K562 (cell line): ENCODE data around the gene DCAF4L1. TPM values are rescaled to one million over a fixed set of nuclear protein-coding genes. Genes with fewer than 3 reads are reported as not detected.

Experiments used
- ATAC-seq: fragments of 200-7000 bp; cut with Tn5 transposase; 3 replicates; pipeline ENCODE4 v1.9.1; 2020; ENCODE audit warnings: moderate library complexity
- BruUV-seq: library from RNA; stranded (reverse); fragments of 400-500 nt; replicated peaks from 2 replicates; lab custom pipeline; 2021; lab: Mats Ljungman, UMichigan
- CTCF ChIA-PET: fragments of 300-600 bp; formaldehyde crosslinking; extraction: SDS; loops from one replicate; lab custom pipeline; 2021; ENCODE audit warnings: low intra/inter-chr PET ratio; lab: Yijun Ruan, JAX
- POLR2A ChIA-PET: fragments of 300-600, 350-650 bp; sonication (Branson Sonifier 250); formaldehyde crosslinking; extraction: SDS; loops from one replicate; lab custom pipeline; 2021; ENCODE audit warnings: antibody characterized with exemption, inconsistent platforms; lab: Yijun Ruan, JAX
- DNase-seq, 4 experiments: peaks; one replicate each; pipeline versions ENCODE4 v3.0.0 to v3.0.0-alpha.2; 2011 to 2018; ENCODE audit warnings: low spot score in 3 of 4, mixed read lengths in 3 of 4; ENCODE audit errors: extremely low read depth in 1 of 4
- FAIRE-seq: peaks from 2 replicates; lab custom pipeline; 2011; peaks lifted over from hg19 to GRCh38; lab: Jason Lieb, UNC
- H2AFZ ChIP-seq: 2 replicates; pipeline ENCODE4 v1.6.0; 2011; ENCODE audit warnings: low read depth, low read length, control low read depth, inconsistent platforms
- H3K27ac ChIP-seq: fragments of 200-600 bp; 3 replicates; pipeline ENCODE4 v1.8.0; 2011; ENCODE audit warnings: low read depth, mild to moderate bottlenecking, control low read depth, inconsistent platforms, low read length, moderate library complexity, mixed read lengths; ENCODE audit errors: extremely low read depth
- H3K27me3 ChIP-seq, 2 experiments: fragments of 300-600 bp in 1 of 2; 2 replicates in 1 of 2; 3 replicates in 1 of 2; pipeline versions ENCODE4 v1.6.0 to v1.8.0; 2011; ENCODE audit warnings: inconsistent platforms in 2 of 2, low read length in 2 of 2, mild to moderate bottlenecking in 1 of 2, mixed read lengths in 1 of 2, moderate library complexity in 1 of 2; ENCODE audit not compliant: control insufficient read depth in 2 of 2, insufficient read depth in 2 of 2
- H3K36me3 ChIP-seq: fragments of 300-600 bp; 3 replicates; pipeline ENCODE4 v1.8.0; 2011; ENCODE audit warnings: mild to moderate bottlenecking, low read length, inconsistent platforms; ENCODE audit not compliant: control insufficient read depth, insufficient read depth
- H3K4me1 ChIP-seq, 2 experiments: fragments of 200-600 bp in 1 of 2; replicated peaks in 1 of 2; 2 replicates in 1 of 2; 3 replicates in 1 of 2; pipeline versions ENCODE4 v1.5.1 to v1.8.0; 2011; ENCODE audit warnings: inconsistent platforms in 2 of 2, low read length in 2 of 2, mild to moderate bottlenecking in 1 of 2, mixed read lengths in 1 of 2, moderate library complexity in 1 of 2; ENCODE audit not compliant: control insufficient read depth in 2 of 2, insufficient read depth in 2 of 2
- H3K4me2 ChIP-seq: 2 replicates; pipeline ENCODE4 v1.6.1; 2011; ENCODE audit warnings: low read length, control low read depth, inconsistent platforms, mixed read lengths; ENCODE audit not compliant: insufficient read depth
- H3K4me3 ChIP-seq: fragments of 200-600 bp; sonication (generic), shearing (Covaris generic); 2 replicates; pipeline ENCODE4 v1.5.1; 2016; ENCODE audit warnings: control low read depth, inconsistent platforms
- H3K79me2 ChIP-seq: fragments of 200-600 bp; 3 replicates; pipeline ENCODE4 v1.8.0; 2011; ENCODE audit warnings: low read length, inconsistent platforms; ENCODE audit not compliant: control insufficient read depth, insufficient read depth
- H3K9ac ChIP-seq, 2 experiments: 2 replicates each; pipeline versions ENCODE4 v1.6.0 to v1.6.1; 2011; ENCODE audit warnings: low read depth in 2 of 2, low read length in 2 of 2, control low read depth in 1 of 2, inconsistent platforms in 1 of 2, mild to moderate bottlenecking in 1 of 2, mixed read lengths in 1 of 2; ENCODE audit not compliant: insufficient read depth in 1 of 2
- H3K9me1 ChIP-seq: one replicate; pipeline ENCODE4 v1.6.0; 2011; ENCODE audit warnings: inconsistent platforms, mild to moderate bottlenecking, low read length, moderate library complexity; ENCODE audit not compliant: control insufficient read depth, insufficient read depth
- H3K9me3 ChIP-seq: replicated peaks from 2 replicates; pipeline ENCODE4 v1.5.1; 2011; ENCODE audit warnings: low read depth, low read length, inconsistent platforms; ENCODE audit not compliant: control insufficient read depth, insufficient read depth
- H4K20me1 ChIP-seq: replicated peaks from 2 replicates; pipeline ENCODE4 v1.6.1; 2011; ENCODE audit warnings: low read length, inconsistent platforms, mixed read lengths; ENCODE audit not compliant: control insufficient read depth, insufficient read depth
- CEBPG ChIP-seq, 3 experiments: fragments of 200-800 bp in 1 of 3; sonication (Bioruptor generic) in 1 of 3; sonication (generic) in 1 of 3; formaldehyde crosslinking in 1 of 3; IDR thresholded peaks in 2 of 3; conservative IDR thresholded peaks in 1 of 3; 2 replicates each; pipeline versions ENCODE4 v1.6.1 to v1.8.0; 2016 to 2022; ENCODE audit warnings: missing compliant biosample characterization in 2 of 3, missing genetic modification characterization in 2 of 3, mild to moderate bottlenecking in 1 of 3, missing genetic modification reagents in 1 of 3
- FUS ChIP-seq: fragments of 200-400 bp; formaldehyde crosslinking; optimal IDR thresholded peaks from 2 replicates; pipeline ENCODE3; 2017; ENCODE audit warnings: low read depth, low read length
- HNRNPLL ChIP-seq: fragments of 200-400 bp; formaldehyde crosslinking; IDR thresholded peaks from 2 replicates; pipeline ENCODE4 v1.6.1; 2017; ENCODE audit warnings: low read length, low read depth, mild to moderate bottlenecking; ENCODE audit not compliant: poor library complexity, severe bottlenecking
- MTA1 ChIP-seq: fragments of 450-650 bp; IDR thresholded peaks from 2 replicates; pipeline ENCODE4 v1.6.1; 2017; ENCODE audit warnings: borderline replicate concordance
- NR2C2 ChIP-seq, 2 experiments: fragments of 200-800 bp in 1 of 2; sonication (Bioruptor generic) in 1 of 2; sonication (generic) in 1 of 2; formaldehyde crosslinking in 1 of 2; IDR thresholded peaks; 2 replicates each; pipeline versions ENCODE4 v1.6.1 to v1.8.0; 2016 to 2022; ENCODE audit warnings: mild to moderate bottlenecking in 1 of 2, missing compliant biosample characterization in 1 of 2, missing genetic modification characterization in 1 of 2, missing genetic modification reagents in 1 of 2
- OTX1 ChIP-seq: fragments of 450-650 bp; formaldehyde crosslinking; IDR thresholded peaks from 2 replicates; pipeline ENCODE4 v1.4.0; 2022; ENCODE audit warnings: mild to moderate bottlenecking
- REST ChIP-seq, 2 experiments: fragments of 450-650 bp; formaldehyde crosslinking in 1 of 2; IDR thresholded peaks; 2 replicates each; pipeline versions ENCODE4 v1.4.0 to v1.6.1; 2014 to 2020; ENCODE audit warnings: mild to moderate bottlenecking in 2 of 2, borderline replicate concordance in 1 of 2, low read depth in 1 of 2
- ZNF431 ChIP-seq: sonication (generic); formaldehyde crosslinking; IDR thresholded peaks from 2 replicates; pipeline ENCODE4 v1.8.0; 2022; ENCODE audit warnings: mild to moderate bottlenecking, missing genetic modification reagents
- ZNF444 ChIP-seq: fragments of 250-450 bp; sonication (Bioruptor Pico); IDR thresholded peaks from 2 replicates; pipeline ENCODE4 v1.4.0; 2020; ENCODE audit warnings: mild to moderate bottlenecking, moderate library complexity
- ZNF583 ChIP-seq: fragments of 250-450 bp; sonication (Bioruptor Pico); IDR thresholded peaks from 2 replicates; pipeline ENCODE4 v1.4.0; 2020
- ZNF699 ChIP-seq: fragments of 250-450 bp; sonication (Bioruptor Pico); IDR thresholded peaks from 2 replicates; pipeline ENCODE4 v1.8.0; 2021; ENCODE audit warnings: mild to moderate bottlenecking, moderate library complexity; ENCODE audit not compliant: insufficient replicate concordance
- ZNF764 ChIP-seq: fragments of 250-450 bp; sonication (Bioruptor Pico); IDR thresholded peaks from 2 replicates; pipeline ENCODE4 v1.4.0; 2020; ENCODE audit warnings: low read depth, mild to moderate bottlenecking, moderate library complexity
- WGBS: fragments of 100-300 bp; shearing (Covaris generic); methylation state at CpG from one replicate; pipeline ENCODE4 v1.1.6; 2016; ENCODE audit warnings: low coverage, mixed read lengths; ENCODE audit not compliant: insufficient coverage; ENCODE audit errors: missing lambda C conversion rate; 5-methylcytosine and 5-hydroxymethylcytosine counted together
- in situ Hi-C: fragments of 300-500 bp; cut with MboI; formaldehyde crosslinking; loops from 4 replicates; pipeline ENCODE4 v1.15.0; 2018; ENCODE audit warnings: inconsistent platforms, mixed read lengths
- intact Hi-C: fragments of 100-400 bp; cut with micrococcal nuclease; formaldehyde crosslinking; loops from 2 replicates; pipeline ENCODE4 v1.14.2; 2022
- polyA plus RNA-seq, 8 experiments: library from polyadenylated mRNA; depleted of rRNA in 4 of 8; stranded (reverse) in 5 of 8; unstranded in 3 of 8; fragments of >200 nt; fragmentation: Nextera tagmentation in 2 of 8; fragmentation: Illumina TruSeq in 1 of 8; extraction: Ambion mirVana in 2 of 8; extraction: Trizol in 1 of 8; gene quantifications; 2 replicates each; pipeline versions ENCODE4 v1.2.1 to v1.2.3, GENCODE V29; 2011 to 2014; ENCODE audit warnings: inconsistent platforms in 1 of 8, missing spikeins in 1 of 8
- total RNA-seq, 7 experiments: library from RNA; depleted of rRNA in 6 of 7; stranded (reverse); fragments of >200 nt in 6 of 7; fragmentation: Illumina TruSeq in 2 of 7; extraction: Trizol in 2 of 7; gene quantifications; 2 replicates each; pipeline versions ENCODE4 v1.2.1 to v1.2.3, GENCODE V29; 2011 to 2021; ENCODE audit warnings: low replicate concordance in 1 of 7
- TF ChIP-seq, protein P1 (sequence below): fragments of 250-450 bp; sonication (Bioruptor Pico); IDR thresholded peaks from 2 replicates; pipeline ENCODE4 v1.9.0; 2021; ENCODE audit warnings: mild to moderate bottlenecking

The DCAF4L1 gene
- total and polyA plus RNA-seq, 9 of the 15 experiments (the other 6 are each of a cell fraction or from before 2014, with no cell fraction given), result 0.17 to 0.64 (median 0.36) TPM

DNA sequence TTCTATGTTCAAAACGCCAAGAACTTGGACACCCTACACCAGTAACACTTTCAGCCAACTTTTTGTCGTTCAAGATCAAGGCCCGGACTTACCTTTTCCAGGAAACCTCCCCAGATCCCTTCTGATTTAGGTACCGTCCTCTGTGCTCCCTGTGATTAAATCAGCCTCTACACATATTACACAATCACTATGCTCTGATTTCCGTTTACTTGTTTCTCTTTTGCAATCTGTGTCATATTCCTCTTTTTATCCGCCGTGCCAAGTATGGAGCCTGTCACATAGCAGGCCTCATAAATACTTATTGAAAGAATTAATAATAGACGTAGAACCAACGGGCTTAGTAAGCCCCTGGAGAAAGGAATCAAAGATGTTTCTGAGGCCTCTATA is 47.0 kb upstream of the DCAF4L1 start:
- H3K27me3 ChIP-seq, result peaks cover 0 to 4% of the 10 kb centered on the region in 2 experiments; a peak in 2 of 5 replicates
- FAIRE-seq (no peak), ATAC-seq (no peak), DNase-seq (no peak)
- peaks cover 45% of the 10 kb centered on the region for H3K79me2 ChIP-seq
- H3K4me2 ChIP-seq, result peak overlapping the region; percentile 88
- BruUV-seq, result no TSS peak
- no peak overlapping the region for H3K9ac ChIP-seq
- peak overlapping the region; percentile 94 for H2AFZ ChIP-seq
- in situ Hi-C loops, result no loop called here
- H4K20me1 ChIP-seq, result no peaks in the 10 kb centered on the region
- WGBS, result 52% methylated on average over 9 of the region's 9 CpGs
- peaks cover 24% of the 10 kb centered on the region for H3K36me3 ChIP-seq
- ChIA-PET CTCF (interaction anchor here (0.7 kb wide), 1 partner anchor 34 kb away, joined by 3 read pairs; no protein-coding TSS in a partner anchor), POLR2A (interaction anchor here (2.1 kb wide), 1 partner anchor 10 kb away, joined by 5 read pairs; no protein-coding TSS in a partner anchor)
- no peaks in the 10 kb centered on the region for H3K9me1 ChIP-seq
- no peak overlapping the region for H3K27ac ChIP-seq
- peaks cover 5 to 6% of the 10 kb centered on the region in 2 experiments; a peak in 3 of 5 replicates for H3K4me1 ChIP-seq
- intact Hi-C loops, result no loop called here
- peak overlapping the region; percentile 73 for H3K4me3 ChIP-seq
- H3K9me3 ChIP-seq, result no peaks in the 10 kb centered on the region
- TF ChIP-seq HNRNPLL, result no peak
- no peak for TF ChIP-seq REST (IDR thresholded peaks at IDR 0.05; ENCODE audit: borderline replicate concordance)
- no peak for TF ChIP-seq REST (CRISPR knock-in tag; IDR thresholded peaks at IDR 0.05; ENCODE audit: low read depth)
- TF ChIP-seq ZNF764 (CRISPR knock-in tag), result no peak
- no peak for TF ChIP-seq ZNF583 (CRISPR knock-in tag)
- no peak for TF ChIP-seq MTA1
- TF ChIP-seq ZNF444 (CRISPR knock-in tag), result no peak
- TF ChIP-seq, protein P1, sequence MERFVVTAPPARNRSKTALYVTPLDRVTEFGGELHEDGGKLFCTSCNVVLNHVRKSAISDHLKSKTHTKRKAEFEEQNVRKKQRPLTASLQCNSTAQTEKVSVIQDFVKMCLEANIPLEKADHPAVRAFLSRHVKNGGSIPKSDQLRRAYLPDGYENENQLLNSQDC (CRISPR knock-in tag), result no peak
- no peak for TF ChIP-seq FUS
- no peak for TF ChIP-seq NR2C2 (CRISPR knock-in tag; IDR thresholded peaks at IDR 0.05)
- TF ChIP-seq NR2C2 (tag; IDR thresholded peaks at IDR 0.05), result 0 out of 2 replicates have a peak, but pooled peaks have one; percentile 92
- TF ChIP-seq OTX1, result no peak
- TF ChIP-seq ZNF699 (CRISPR knock-in tag), result no peak
- TF ChIP-seq ZNF431, result no peak
- peak; percentile 49; the same call in 1 of the 2 replicates for TF ChIP-seq CEBPG (CRISPR knock-in tag; IDR thresholded peaks at IDR 0.05)
- TF ChIP-seq CEBPG (tag; conservative IDR thresholded peaks at IDR 0.05 in 1 of 2, IDR thresholded peaks at IDR 0.05 in 1 of 2), result peak; percentile 51 to 81; a peak in 3 of 4 replicates
